AG09309 (cell line): Measurements from ENCODE around the gene ANKEF1.

Experiments
- DNase-seq: peaks from one replicate; pipeline ENCODE4 v3.0.0-alpha.2; 2010; ENCODE audit warnings: low read depth
- H3K4me3 ChIP-seq: 2 replicates; pipeline ENCODE4 v1.5.1; 2011; ENCODE audit warnings: mild to moderate bottlenecking, low read depth, low read length, moderate library complexity; ENCODE audit not compliant: control insufficient read depth
- CTCF ChIP-seq: IDR thresholded peaks from 2 replicates; pipeline ENCODE4 v1.5.1; 2011; ENCODE audit warnings: mild to moderate bottlenecking, low read depth, low read length, inconsistent platforms; ENCODE audit not compliant: insufficient read depth, control insufficient read depth; ENCODE audit errors: missing control alignments

ANKEF1 gene

GRCh38 chr20:10067321-10067720 is 32.5 kb downstream of the ANKEF1 start:
- no peak for TF ChIP-seq CTCF
- no peak for DNase-seq
- no peak overlapping the region for H3K4me3 ChIP-seq

- H3K4me3 ChIP-seq, result no peak overlapping the region
- no peak for TF ChIP-seq CTCF
- peak; percentile 63 for DNase-seq
Observed at GRCh38 chr20:10074513-10074912, 39.7 kb downstream of the ANKEF1 start.

GRCh38 chr20:10075606-10076005 is 40.8 kb downstream of the ANKEF1 start:
- H3K4me3 ChIP-seq, result no peak overlapping the region
- no peak for TF ChIP-seq CTCF
- no peak for DNase-seq

- no peak overlapping the region for H3K4me3 ChIP-seq
- DNase-seq, result no peak
- no peak for TF ChIP-seq CTCF
Observed at GRCh38 chr20:10076126-10077080, 41.6 kb downstream of the ANKEF1 start.

GRCh38 chr20:10077081-10077471 is 42.3 kb downstream of the ANKEF1 start:
- no peak for DNase-seq

GRCh38 chr20:10077886-10078285 is 43.1 kb downstream of the ANKEF1 start:
- H3K4me3 ChIP-seq, result no peak overlapping the region
- no peak for DNase-seq
- TF ChIP-seq CTCF, result no peak

More at GRCh38 chr20:10077081-10077471, 42.3 kb downstream of the ANKEF1 start:
- peak; percentile 18 for TF ChIP-seq CTCF
- no peak overlapping the region for H3K4me3 ChIP-seq
